ENCODE results near the gene PARD6B. TPM values are rescaled to one million over a fixed set of nuclear protein-coding genes. Genes with fewer than 3 reads are reported as not detected.

The PARD6B gene
- total RNA-seq, 3 donors from 2014 or later: 16.8 to 35.1 (median 29.2) TPM

- ATAC-seq (no peak), DNase-seq (no peak)
- intact Hi-C loops (cut with DNase I, micrococcal nuclease): no loop called here
- Histone ChIP-seq H3K4me1 (ENCODE audit: low read depth) (no peaks in the 10 kb centered on the region), H3K9me3 (no peaks in the 10 kb centered on the region), H3K36me3 (ENCODE audit: low read depth) (no peaks in the 10 kb centered on the region), H3K4me3 (no peak overlapping the region)
- TF ChIP-seq, protein P1, sequence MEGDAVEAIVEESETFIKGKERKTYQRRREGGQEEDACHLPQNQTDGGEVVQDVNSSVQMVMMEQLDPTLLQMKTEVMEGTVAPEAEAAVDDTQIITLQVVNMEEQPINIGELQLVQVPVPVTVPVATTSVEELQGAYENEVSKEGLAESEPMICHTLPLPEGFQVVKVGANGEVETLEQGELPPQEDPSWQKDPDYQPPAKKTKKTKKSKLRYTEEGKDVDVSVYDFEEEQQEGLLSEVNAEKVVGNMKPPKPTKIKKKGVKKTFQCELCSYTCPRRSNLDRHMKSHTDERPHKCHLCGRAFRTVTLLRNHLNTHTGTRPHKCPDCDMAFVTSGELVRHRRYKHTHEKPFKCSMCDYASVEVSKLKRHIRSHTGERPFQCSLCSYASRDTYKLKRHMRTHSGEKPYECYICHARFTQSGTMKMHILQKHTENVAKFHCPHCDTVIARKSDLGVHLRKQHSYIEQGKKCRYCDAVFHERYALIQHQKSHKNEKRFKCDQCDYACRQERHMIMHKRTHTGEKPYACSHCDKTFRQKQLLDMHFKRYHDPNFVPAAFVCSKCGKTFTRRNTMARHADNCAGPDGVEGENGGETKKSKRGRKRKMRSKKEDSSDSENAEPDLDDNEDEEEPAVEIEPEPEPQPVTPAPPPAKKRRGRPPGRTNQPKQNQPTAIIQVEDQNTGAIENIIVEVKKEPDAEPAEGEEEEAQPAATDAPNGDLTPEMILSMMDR (IDR thresholded peaks at IDR 0.05): no peak
Observed at GRCh38 chr20:50801747-50802125, 70.4 kb downstream of the PARD6B start.

- intact Hi-C loops (cut with DNase I, micrococcal nuclease): no loop called here
- Histone ChIP-seq H3K9me3 (no peaks in the 10 kb centered on the region), H3K4me3 (no peak overlapping the region), H3K4me1 (ENCODE audit: low read depth) (no peaks in the 10 kb centered on the region), H3K36me3 (ENCODE audit: low read depth) (no peaks in the 10 kb centered on the region)
- ATAC-seq: no peak
- TF ChIP-seq, protein P1 (IDR thresholded peaks at IDR 0.05): no peak
- DNase-seq: no peak
Observed at GRCh38 chr20:50802289-50802688, 70.9 kb downstream of the PARD6B start.

GRCh38 chr20:50804437-50805348, 73.3 kb downstream of the PARD6B start:
- peak; percentile 73 for ATAC-seq

DNA sequence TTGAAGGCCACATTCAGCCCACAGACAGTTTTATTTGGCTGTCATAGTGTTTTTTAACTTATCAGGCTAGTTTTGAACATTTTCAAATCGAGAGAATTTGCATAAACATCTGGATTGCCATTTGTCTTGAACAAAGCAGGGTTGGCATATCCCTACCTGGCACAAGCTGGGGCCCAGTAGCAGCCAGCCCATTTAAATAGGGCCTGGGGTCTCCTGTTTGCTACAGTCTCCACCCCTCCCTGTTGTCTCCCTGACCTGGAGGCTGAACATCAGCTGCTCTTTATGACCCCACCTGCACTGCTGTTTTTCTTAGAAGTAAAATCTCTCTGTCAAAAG, 73.9 kb downstream of the PARD6B start:
- intact Hi-C loops (cut with DNase I, micrococcal nuclease): no loop called here
- ATAC-seq (no peak), DNase-seq (no peak)
- H3K9me3 ChIP-seq: no peaks in the 10 kb centered on the region
- TF ChIP-seq, protein P1 (IDR thresholded peaks at IDR 0.05): no peak
- H3K4me3 ChIP-seq: no peak overlapping the region
- no peaks in the 10 kb centered on the region for H3K4me1 ChIP-seq (ENCODE audit: low read depth)
- H3K36me3 ChIP-seq (ENCODE audit: low read depth): no peaks in the 10 kb centered on the region

More at GRCh38 chr20:50804437-50805348, 73.3 kb downstream of the PARD6B start:
- Histone ChIP-seq H3K4me3 (no peak overlapping the region), H3K9me3 (no peaks in the 10 kb centered on the region), H3K4me1 (ENCODE audit: low read depth) (no peaks in the 10 kb centered on the region), H3K36me3 (ENCODE audit: low read depth) (no peaks in the 10 kb centered on the region)
- TF ChIP-seq, protein P1 (IDR thresholded peaks at IDR 0.05): no peak
- intact Hi-C loops (cut with DNase I, micrococcal nuclease): no loop called here
- DNase-seq: peak in 1 of 3 donors; percentile 23

GRCh38 chr20:50806126-50806768, 74.9 kb downstream of the PARD6B start:
- TF ChIP-seq, protein P1 (IDR thresholded peaks at IDR 0.05): no peak
- Histone ChIP-seq H3K4me3 (no peak overlapping the region), H3K9me3 (no peaks in the 10 kb centered on the region), H3K36me3 (ENCODE audit: low read depth) (no peaks in the 10 kb centered on the region), H3K4me1 (ENCODE audit: low read depth) (no peaks in the 10 kb centered on the region)
- DNase-seq (no peak), ATAC-seq (no peak)
- intact Hi-C loops (cut with DNase I, micrococcal nuclease): no loop called here

Other genes with a start within 250 kb of the PARD6B start
- 10 to 100 TPM; 33.2 to 35.1 (median 33.4) TPM for gene PTPN1, start 221.2 kb upstream of the PARD6B start, total RNA-seq
- gene RIPOR3, start 40.0 kb upstream of the PARD6B start, total RNA-seq: 10 to 100 TPM in 1 of 3 donors, 1 to 10 TPM in 2; 2.2 to 13.4 (median 5.8) TPM
- gene BCAS4, start 63.5 kb downstream of the PARD6B start, total RNA-seq: 1 to 10 TPM; 1.9 to 5.6 (median 2.9) TPM
- gene ADNP, start 199.9 kb downstream of the PARD6B start, total RNA-seq: 10 to 100 TPM; 51.3 to 68.6 (median 61.4) TPM
- 10 to 100 TPM; 30.9 to 39.5 (median 32.9) TPM for gene DPM1, start 227.0 kb downstream of the PARD6B start, total RNA-seq
- gene MOCS3, start 227.2 kb downstream of the PARD6B start, total RNA-seq: 1 to 10 TPM; 4.0 to 4.4 (median 4.4) TPM